Lung (tissue), 12 donors: ENCODE measurements around the gene CDK14. TPM values are rescaled to one million over a fixed set of nuclear protein-coding genes. Genes with fewer than 3 reads are reported as not detected.

Experiments
- ATAC-seq: fragments of 200-7000 bp; cut with Tn5 transposase; one replicate; pipeline ENCODE4 v1.9.1; 2020; ENCODE audit warnings: moderate number of reproducible peaks; ENCODE audit not compliant: insufficient read depth, low FRiP score
- DNase-seq, 3 donors: peaks; one replicate each; pipeline ENCODE4 v3.0.0-alpha.2; 2013 to 2017
- H3K27ac ChIP-seq, 2 donors: one replicate each; pipeline ENCODE4 v1.5.1; 2013; ENCODE audit warnings: mild to moderate bottlenecking in 2 of 2, moderate library complexity in 2 of 2, control low read depth in 1 of 2, inconsistent platforms in 1 of 2, low read depth in 1 of 2, low read length in 1 of 2
- H3K27me3 ChIP-seq, 3 donors: one replicate each; pipeline ENCODE4 v1.5.1; 2013; ENCODE audit warnings: low read length in 2 of 3; ENCODE audit not compliant: control insufficient read depth in 3 of 3, insufficient read depth in 3 of 3
- H3K36me3 ChIP-seq, 4 donors: one replicate each; pipeline ENCODE4 v1.5.1; 2013; ENCODE audit warnings: low read length in 4 of 4, mild to moderate bottlenecking in 1 of 4, moderate library complexity in 1 of 4; ENCODE audit not compliant: control insufficient read depth in 4 of 4, insufficient read depth in 4 of 4
- H3K4me1 ChIP-seq, 5 donors: one replicate each; pipeline ENCODE4 v1.5.1; 2013; ENCODE audit warnings: low read length in 5 of 5, mild to moderate bottlenecking in 2 of 5, moderate library complexity in 1 of 5; ENCODE audit not compliant: control insufficient read depth in 5 of 5, insufficient read depth in 5 of 5
- H3K4me3 ChIP-seq: one replicate; pipeline ENCODE4 v1.5.1; 2013; ENCODE audit warnings: mild to moderate bottlenecking, control low read depth, moderate library complexity
- H3K9ac ChIP-seq, 2 donors: one replicate each; pipeline ENCODE4 v1.5.1; 2013; ENCODE audit warnings: low read length in 2 of 2, control low read depth in 1 of 2; ENCODE audit not compliant: insufficient read depth in 1 of 2
- H3K9me3 ChIP-seq, 4 donors: one replicate each; pipeline ENCODE4 v1.5.1; 2013; ENCODE audit warnings: low read length in 3 of 4, mild to moderate bottlenecking in 1 of 4, moderate library complexity in 1 of 4; ENCODE audit not compliant: control insufficient read depth in 4 of 4, insufficient read depth in 3 of 4
- CTCF ChIP-seq: IDR thresholded peaks from 2 replicates; pipeline ENCODE4 v1.5.1; 2012; ENCODE audit warnings: mild to moderate bottlenecking; ENCODE audit errors: control extremely low read depth, extremely low read depth
- WGBS, 2 donors: extraction: QIAGEN DNeasy Blood & Tissue Kit; methylation state at CpG; one replicate each; pipeline ENCODE4 v1.1.7; 2013; 5-methylcytosine and 5-hydroxymethylcytosine counted together
- polyA plus RNA-seq, 2 donors: library from polyadenylated mRNA; stranded (reverse); fragments of 200-250 nt; gene quantifications; one replicate each; pipeline ENCODE4 v1.2.1, GENCODE V29; 2013
- total RNA-seq, 2 donors: library from RNA; depleted of rRNA in 1 of 2; stranded (reverse); fragments of >200 nt in 1 of 2; gene quantifications; one replicate each; pipeline ENCODE4 v1.2.1, GENCODE V29; 2014 to 2021
- donor health status: control.
- donor health status: control.
- donor health status: Bipolar disorder and iron deficiency.
- donor health status: healthy.
- donor health status: DM: yes; HTN: yes; CAD: no.

Gene CDK14
- total and polyA plus RNA-seq, 4 donors, result 4.3 to 117 (median 18.9) TPM

DNA sequence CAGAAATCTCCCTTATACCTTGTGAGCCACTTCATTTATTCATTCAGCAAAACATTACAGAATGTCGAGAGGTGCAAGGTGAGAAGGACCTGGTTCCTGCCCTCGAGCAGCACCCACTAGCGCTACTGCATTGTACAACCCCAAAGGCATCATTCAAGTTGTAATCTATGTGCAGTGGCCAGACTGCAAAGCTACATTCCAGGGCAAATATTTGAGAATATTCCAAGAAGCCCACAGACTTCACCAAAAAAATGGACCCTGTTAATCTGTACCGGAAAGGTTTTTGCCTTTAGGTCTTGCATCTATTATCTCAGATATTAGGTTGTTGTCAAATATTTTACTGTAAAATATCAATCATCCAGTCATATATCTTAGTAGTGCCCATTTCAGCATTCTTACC is 372.8 kb downstream of the CDK14 start:
- Histone ChIP-seq H3K4me3 (no peak overlapping the region), H3K27me3 (no peaks in the 10 kb centered on the region), H3K27ac (no peak overlapping the region), H3K4me1 (no peaks in the 10 kb centered on the region), H3K9me3 (no peaks in the 10 kb centered on the region), H3K9ac (no peak overlapping the region), H3K36me3 (no peaks in the 10 kb centered on the region)
- 85 to 98% methylated on average over 4 of the region's 4 CpGs for WGBS, 2 donors
- TF ChIP-seq CTCF, result no peak
- ATAC-seq (no peak), DNase-seq (no peak)

DNA sequence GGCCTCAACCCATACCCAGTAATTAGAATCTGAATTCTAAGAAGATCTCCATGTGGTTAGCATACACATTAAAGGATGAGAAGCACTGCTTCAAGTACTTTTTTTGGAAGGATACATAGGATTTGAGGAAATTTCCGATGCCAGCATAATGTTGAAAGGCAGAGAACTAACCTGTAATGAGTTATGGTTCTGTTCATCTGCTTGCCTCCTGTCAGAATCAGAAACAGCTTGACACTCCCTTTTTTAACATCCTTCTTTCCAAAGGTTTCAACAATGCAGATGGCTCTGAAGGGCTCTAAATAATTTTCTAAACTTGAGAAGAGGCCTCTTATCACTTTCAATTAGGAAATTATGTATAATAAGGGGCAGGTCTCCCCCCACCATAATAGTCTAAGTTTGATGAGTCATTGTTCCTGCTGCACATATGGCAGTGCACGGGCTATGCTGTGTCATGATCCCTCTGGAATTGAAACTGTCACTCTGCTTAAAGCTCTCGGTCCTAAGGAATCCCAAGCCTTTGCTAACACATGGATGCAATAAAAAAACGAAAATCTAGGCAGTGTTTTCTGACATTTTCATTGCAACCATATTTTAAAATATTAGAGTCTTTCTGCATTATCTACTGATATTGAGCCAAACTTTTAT is 376.9 kb downstream of the CDK14 start:
- ATAC-seq (no peak), DNase-seq (no peak)
- WGBS, 2 donors, result 87 to 93% methylated on average over 4 of the region's 4 CpGs
- no peaks in the 10 kb centered on the region for H3K4me1 ChIP-seq
- H3K36me3 ChIP-seq, result no peaks in the 10 kb centered on the region
- no peak for TF ChIP-seq CTCF
- no peak overlapping the region for H3K9ac ChIP-seq
- no peak overlapping the region for H3K27ac ChIP-seq
- H3K9me3 ChIP-seq, result peaks cover 0 to 2% (median 0%) of the 10 kb centered on the region in 4 donors
- no peaks in the 10 kb centered on the region for H3K27me3 ChIP-seq
- H3K4me3 ChIP-seq, result no peak overlapping the region

DNA sequence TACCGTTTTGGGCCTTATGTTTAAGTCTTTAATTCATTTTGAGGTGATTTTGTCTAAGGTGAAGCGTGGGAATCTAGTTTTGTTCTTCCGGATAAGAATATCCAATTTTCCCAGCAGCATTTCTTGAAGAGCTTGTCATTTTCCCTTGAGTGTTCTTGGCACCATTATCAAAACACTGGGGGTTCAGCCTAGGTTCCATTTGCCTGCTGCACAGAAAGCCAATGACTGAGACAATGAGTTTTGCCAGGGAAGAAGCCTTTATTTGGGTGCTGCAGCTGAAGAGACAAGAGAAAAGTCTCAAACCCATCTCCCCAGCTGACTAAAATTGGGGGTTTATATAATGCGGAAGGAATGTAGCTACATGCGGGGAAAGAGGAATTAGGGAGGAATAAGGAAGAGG is 380.9 kb downstream of the CDK14 start:
- no peak overlapping the region for H3K4me3 ChIP-seq
- no peaks in the 10 kb centered on the region for H3K27me3 ChIP-seq
- no peaks in the 10 kb centered on the region for H3K4me1 ChIP-seq
- DNase-seq (no peak), ATAC-seq (no peak)
- H3K9ac ChIP-seq, result no peak overlapping the region
- 92 to 95% methylated on average over 5 of the region's 5 CpGs for WGBS, 2 donors
- H3K9me3 ChIP-seq, result peaks cover 0 to 3% (median under 1%) of the 10 kb centered on the region in 4 donors
- no peak for TF ChIP-seq CTCF
- H3K36me3 ChIP-seq, result peaks cover 0 to 6% (median 1%) of the 10 kb centered on the region in 4 donors
- H3K27ac ChIP-seq, result no peak overlapping the region

DNA sequence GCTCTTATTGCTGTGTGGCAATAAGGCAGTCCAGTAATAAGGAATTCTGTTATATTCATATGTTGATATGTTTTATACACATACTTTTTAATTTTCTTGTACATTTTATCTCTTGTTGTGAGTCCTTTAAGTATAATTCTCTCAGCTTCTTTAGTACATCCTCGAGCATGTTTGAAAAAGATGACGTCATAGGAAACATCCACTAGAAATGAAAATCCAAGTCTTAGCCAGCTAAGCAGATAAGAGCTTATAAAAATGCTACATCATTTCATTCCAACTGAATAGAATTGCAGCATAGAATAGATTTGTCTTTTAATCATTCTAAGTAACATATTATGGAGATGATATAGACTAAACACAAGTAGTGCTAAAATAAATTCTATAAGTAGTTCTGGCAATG is 384.4 kb downstream of the CDK14 start:
- Histone ChIP-seq H3K9ac (no peak overlapping the region), H3K27me3 (no peaks in the 10 kb centered on the region), H3K9me3 (peaks cover 0 to 4% (median under 1%) of the 10 kb centered on the region in 4 donors), H3K36me3 (peaks cover 0 to 13% (median 4%) of the 10 kb centered on the region in 4 donors), H3K27ac (no peak overlapping the region), H3K4me1 (no peaks in the 10 kb centered on the region), H3K4me3 (no peak overlapping the region)
- DNase-seq, result peak in 1 of 3 donors; percentile 30
- no peak for TF ChIP-seq CTCF
- 42 to 55% methylated on average over 2 of the region's 2 CpGs for WGBS, 2 donors
- ATAC-seq, result no peak
